Tibial nerve (tissue), 4 donors: ENCODE results near the gene NDUFA13. TPM values are rescaled to one million over a fixed set of nuclear protein-coding genes. Genes with fewer than 3 reads are reported as not detected.

Source experiments
- DNase-seq, 2 donors: peaks; one replicate each; pipeline ENCODE4 v3.0.0-alpha.2; 2019; ENCODE audit warnings: low spot score in 2 of 2
- H3K27ac ChIP-seq, 4 donors: fragments of 200-600 bp; sonication (generic) in 3 of 4; one replicate each; pipeline ENCODE4 v1.5.1; 2017 to 2019; ENCODE audit warnings: mild to moderate bottlenecking in 1 of 4
- H3K27me3 ChIP-seq, 2 donors: fragments of 200-600 bp; sonication (generic) in 1 of 2; one replicate each; pipeline versions ENCODE4 v1.5.1 to v1.6.0; 2017 to 2019
- H3K36me3 ChIP-seq, 3 donors: fragments of 200-600 bp; sonication (generic); one replicate each; pipeline ENCODE4 v1.5.1; 2018 to 2019
- H3K4me1 ChIP-seq, 4 donors: fragments of 200-600 bp; sonication (generic) in 3 of 4; one replicate each; pipeline ENCODE4 v1.5.1; 2017 to 2019
- H3K4me3 ChIP-seq, 4 donors: fragments of 200-600 bp; sonication (generic) in 3 of 4; one replicate each; pipeline ENCODE4 v1.5.1; 2017 to 2019; ENCODE audit warnings: mild to moderate bottlenecking in 1 of 4, moderate library complexity in 1 of 4
- H3K9me3 ChIP-seq, 4 donors: fragments of 200-600 bp; sonication (generic) in 3 of 4; one replicate each; pipeline ENCODE4 v1.5.1; 2017 to 2019
- EP300 ChIP-seq, 2 donors: sonication (generic); formaldehyde crosslinking; IDR thresholded peaks; one replicate each; pipeline ENCODE4 v1.6.1; 2017; ENCODE audit warnings: antibody characterized with exemption in 2 of 2, mild to moderate bottlenecking in 1 of 2
- POLR2A ChIP-seq, 2 donors: fragments of 450-650 bp; IDR thresholded peaks; one replicate each; pipeline ENCODE4 v1.6.1; 2017; ENCODE audit warnings: antibody characterized with exemption in 2 of 2, mild to moderate bottlenecking in 2 of 2, moderate library complexity in 2 of 2
- WGBS, 2 donors: methylation state at CpG; one replicate each; pipeline ENCODE4 v1.1.5; 2018; 5-methylcytosine and 5-hydroxymethylcytosine counted together
- total RNA-seq, 4 donors: library from RNA; depleted of rRNA; stranded (reverse); fragments of >200 nt; gene quantifications; one replicate each; pipeline ENCODE4 v1.1.0, GENCODE V29; 2016
- TF ChIP-seq, protein P1 (sequence below), 5 experiments: fragments of 200-600 bp in 3 of 5; fragments of 450-650 bp in 2 of 5; sonication (generic) in 3 of 5; IDR thresholded peaks; one replicate each; pipeline ENCODE4 v1.5.1; 2016 to 2019; ENCODE audit warnings: antibody characterized with exemption in 5 of 5, mild to moderate bottlenecking in 3 of 5, moderate library complexity in 2 of 5

Gene NDUFA13
- total RNA-seq, 4 donors from 2014 or later, result 27.3 to 93.6 (median 61.6) TPM

DNA sequence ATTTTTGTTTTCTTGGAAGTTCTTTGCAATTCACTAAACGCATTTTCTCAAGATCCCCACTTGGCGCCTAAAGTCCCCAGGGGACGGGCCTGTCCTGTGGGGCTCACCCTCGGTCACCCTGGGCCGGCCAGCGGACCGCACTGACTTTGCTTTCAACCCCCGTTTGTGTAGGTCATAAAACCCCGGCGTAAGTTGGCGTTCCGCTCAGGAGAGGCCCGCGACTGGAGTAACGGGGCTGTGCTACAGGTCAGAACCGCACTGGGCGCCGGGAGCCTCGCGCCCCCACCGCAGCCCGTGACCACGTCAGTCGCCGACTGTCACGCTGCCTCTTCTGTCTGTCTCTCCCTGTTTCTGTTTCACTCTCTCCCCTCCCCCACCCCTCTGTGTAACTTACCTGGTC is 14.2 kb upstream of the NDUFA13 start:
- no peak for TF ChIP-seq EP300 (IDR thresholded peaks at IDR 0.05)
- TF ChIP-seq POLR2A (IDR thresholded peaks at IDR 0.05), result no peak
- TF ChIP-seq, protein P1, sequence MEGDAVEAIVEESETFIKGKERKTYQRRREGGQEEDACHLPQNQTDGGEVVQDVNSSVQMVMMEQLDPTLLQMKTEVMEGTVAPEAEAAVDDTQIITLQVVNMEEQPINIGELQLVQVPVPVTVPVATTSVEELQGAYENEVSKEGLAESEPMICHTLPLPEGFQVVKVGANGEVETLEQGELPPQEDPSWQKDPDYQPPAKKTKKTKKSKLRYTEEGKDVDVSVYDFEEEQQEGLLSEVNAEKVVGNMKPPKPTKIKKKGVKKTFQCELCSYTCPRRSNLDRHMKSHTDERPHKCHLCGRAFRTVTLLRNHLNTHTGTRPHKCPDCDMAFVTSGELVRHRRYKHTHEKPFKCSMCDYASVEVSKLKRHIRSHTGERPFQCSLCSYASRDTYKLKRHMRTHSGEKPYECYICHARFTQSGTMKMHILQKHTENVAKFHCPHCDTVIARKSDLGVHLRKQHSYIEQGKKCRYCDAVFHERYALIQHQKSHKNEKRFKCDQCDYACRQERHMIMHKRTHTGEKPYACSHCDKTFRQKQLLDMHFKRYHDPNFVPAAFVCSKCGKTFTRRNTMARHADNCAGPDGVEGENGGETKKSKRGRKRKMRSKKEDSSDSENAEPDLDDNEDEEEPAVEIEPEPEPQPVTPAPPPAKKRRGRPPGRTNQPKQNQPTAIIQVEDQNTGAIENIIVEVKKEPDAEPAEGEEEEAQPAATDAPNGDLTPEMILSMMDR (IDR thresholded peaks at IDR 0.05), result no peak
- H3K36me3 ChIP-seq, result peaks cover 10 to 100% (median 36%) of the 10 kb centered on the region in 3 donors
- no peak for DNase-seq
- no peaks in the 10 kb centered on the region for H3K27me3 ChIP-seq
- no peak overlapping the region for H3K27ac ChIP-seq
- no peak overlapping the region for H3K4me3 ChIP-seq
- H3K9me3 ChIP-seq, result no peaks in the 10 kb centered on the region
- H3K4me1 ChIP-seq, result peaks cover 0 to 6% (median 0%) of the 10 kb centered on the region in 4 donors
- WGBS, 2 donors, result 85 to 86% methylated on average over 26 of the region's 26 CpGs

DNA sequence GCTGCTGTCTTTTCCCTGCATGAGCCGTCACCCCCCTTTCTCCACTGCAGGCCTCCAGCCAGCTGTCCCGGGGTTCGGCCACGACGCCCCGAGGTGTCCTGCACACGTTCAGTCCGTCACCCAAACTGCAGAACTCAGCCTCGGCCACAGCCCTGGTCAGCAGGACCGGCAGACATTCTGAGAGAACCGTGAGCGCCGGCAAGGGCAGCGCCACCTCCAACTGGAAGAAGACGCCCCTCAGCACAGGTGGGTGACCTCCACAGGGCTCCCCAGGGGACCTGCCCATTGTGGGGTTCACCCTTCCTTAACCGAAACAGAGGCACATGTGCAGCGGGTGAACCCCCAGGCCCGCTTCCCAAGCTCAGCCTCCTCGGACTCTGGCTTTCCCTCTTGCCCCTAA is 13.7 kb upstream of the NDUFA13 start:
- Histone ChIP-seq H3K27me3 (no peaks in the 10 kb centered on the region), H3K27ac (no peak overlapping the region), H3K4me1 (peaks cover 0 to 6% (median 0%) of the 10 kb centered on the region in 4 donors), H3K9me3 (no peaks in the 10 kb centered on the region), H3K4me3 (no peak overlapping the region), H3K36me3 (peaks cover 10 to 100% (median 31%) of the 10 kb centered on the region in 3 donors)
- TF ChIP-seq EP300 (IDR thresholded peaks at IDR 0.05) (no peak), POLR2A (IDR thresholded peaks at IDR 0.05) (no peak)
- TF ChIP-seq, protein P1 (IDR thresholded peaks at IDR 0.05), result no peak
- WGBS, 2 donors, result 90 to 95% methylated on average over 19 of the region's 19 CpGs
- DNase-seq, result no peak

DNA sequence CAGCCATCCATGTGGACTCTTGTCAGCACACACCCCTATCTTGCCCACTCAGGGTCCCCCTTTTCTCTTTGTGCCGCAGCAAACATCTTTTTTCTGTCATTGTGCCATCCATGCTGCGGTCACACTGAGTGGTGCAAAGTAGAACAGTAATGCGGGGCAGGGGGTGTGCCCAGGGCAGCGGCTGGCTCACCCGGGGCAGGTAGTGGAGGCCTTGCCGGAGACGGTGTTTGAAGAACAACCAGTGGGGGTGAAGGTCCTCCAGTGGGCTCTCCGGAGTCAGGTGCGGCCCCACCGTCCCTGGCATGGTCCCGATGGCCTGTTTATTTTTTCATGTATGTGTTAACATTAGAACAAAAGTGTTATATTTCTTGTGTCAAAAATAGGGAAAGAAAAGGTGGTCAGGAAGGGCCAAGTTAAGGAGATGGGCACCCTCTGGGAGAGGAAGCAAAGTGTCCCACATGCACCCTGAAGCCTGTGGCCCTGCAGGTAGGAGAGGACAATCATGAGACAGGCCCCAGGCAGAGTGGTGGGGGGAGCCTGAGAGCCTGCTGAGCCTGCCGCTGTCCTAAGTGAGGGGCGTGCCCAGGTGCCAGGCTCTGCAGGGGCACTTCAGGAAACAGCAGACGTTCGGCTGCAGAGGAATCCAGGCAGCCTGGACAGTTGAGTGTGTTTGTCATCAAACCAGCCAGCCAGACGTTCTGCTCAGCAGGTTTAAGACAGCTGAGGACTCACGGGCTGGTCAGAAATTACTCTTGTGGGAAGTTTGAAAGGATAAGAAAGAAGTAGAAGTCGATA is 13.0 kb upstream of the NDUFA13 start:
- Histone ChIP-seq H3K27me3 (no peaks in the 10 kb centered on the region), H3K4me3 (no peak overlapping the region), H3K9me3 (no peaks in the 10 kb centered on the region), H3K4me1 (peaks cover 0 to 6% (median 0%) of the 10 kb centered on the region in 4 donors), H3K27ac (no peak overlapping the region), H3K36me3 (peaks cover 10 to 100% (median 30%) of the 10 kb centered on the region in 3 donors)
- WGBS, 2 donors, result 86 to 90% methylated on average over 18 of the region's 18 CpGs
- TF ChIP-seq EP300 (IDR thresholded peaks at IDR 0.05) (no peak), POLR2A (IDR thresholded peaks at IDR 0.05) (no peak)
- TF ChIP-seq, protein P1 (IDR thresholded peaks at IDR 0.05), result no peak
- DNase-seq, result no peak

DNA sequence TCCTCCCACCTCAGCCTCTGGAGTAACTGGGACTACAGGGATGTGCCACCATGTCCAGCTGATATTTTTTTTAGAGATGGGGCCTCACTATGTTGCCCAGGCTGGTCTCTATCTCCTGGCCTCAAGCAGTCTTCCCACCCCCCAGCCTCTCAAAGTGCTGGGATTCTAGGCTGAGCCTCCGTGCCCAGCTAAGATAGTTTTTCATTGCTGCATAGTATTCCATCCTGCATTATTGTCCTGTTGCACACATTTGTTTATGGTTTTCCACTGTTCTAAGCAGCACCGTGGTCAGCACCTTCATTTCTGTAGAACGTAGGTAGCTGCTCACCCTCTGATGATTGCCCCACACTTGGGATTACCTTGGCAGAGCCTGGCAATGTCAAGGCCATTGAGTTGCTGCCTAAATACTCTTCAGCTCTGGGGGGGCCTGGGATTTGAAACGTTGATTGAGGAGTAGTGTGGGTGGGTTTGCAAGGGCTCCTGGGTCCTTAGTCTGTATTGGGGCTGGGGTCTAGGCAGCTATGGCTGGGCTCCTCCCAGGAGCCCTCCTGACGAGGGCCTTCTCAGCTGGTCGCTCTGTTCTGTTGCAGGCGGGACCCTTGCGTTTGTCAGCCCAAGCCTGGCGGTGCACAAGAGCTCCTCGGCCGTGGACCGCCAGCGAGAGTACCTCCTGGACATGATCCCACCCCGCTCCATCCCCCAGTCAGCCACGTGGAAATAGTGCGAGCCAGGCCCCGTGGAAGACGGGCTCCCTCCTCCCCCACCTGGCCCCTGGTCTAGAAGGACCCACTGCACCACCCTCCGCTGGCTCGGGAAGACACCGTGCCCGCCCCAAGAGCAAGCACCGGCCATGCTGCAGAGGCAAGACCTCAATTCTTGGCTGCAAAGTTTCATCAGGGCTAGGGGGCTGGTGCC is 11.0 kb upstream of the NDUFA13 start:
- WGBS, 2 donors, result 89 to 92% methylated on average over 14 to 21 of the region's 23 CpGs
- DNase-seq, result no peak
- TF ChIP-seq EP300 (IDR thresholded peaks at IDR 0.05) (no peak), POLR2A (IDR thresholded peaks at IDR 0.05) (no peak)
- TF ChIP-seq, protein P1 (IDR thresholded peaks at IDR 0.05), result no peak
- Histone ChIP-seq H3K36me3 (peaks cover 7 to 85% (median 30%) of the 10 kb centered on the region in 3 donors), H3K27me3 (no peaks in the 10 kb centered on the region), H3K4me1 (peaks cover 0 to 6% (median 0%) of the 10 kb centered on the region in 4 donors), H3K9me3 (no peaks in the 10 kb centered on the region), H3K4me3 (no peak overlapping the region), H3K27ac (no peak overlapping the region)
